Ectodermal cell (in vitro differentiated cells): ENCODE data around the gene TMSB4X.

Source experiments
- H3K27ac ChIP-seq: 2 replicates; pipeline ENCODE4 v1.7.0; 2013; ENCODE audit warnings: mild to moderate bottlenecking, low read depth, low read length; ENCODE audit not compliant: insufficient read depth, poor library complexity, severe bottlenecking
- H3K27me3 ChIP-seq: 2 replicates; pipeline ENCODE4 v1.7.0; 2013; ENCODE audit warnings: mild to moderate bottlenecking, low read length; ENCODE audit not compliant: insufficient read depth, control insufficient read depth, poor library complexity, severe bottlenecking
- H3K36me3 ChIP-seq: one replicate; pipeline ENCODE4 v1.7.0; 2013; ENCODE audit warnings: low read length; ENCODE audit not compliant: control insufficient read depth, insufficient read depth
- H3K4me1 ChIP-seq: one replicate; pipeline ENCODE4 v1.7.0; 2013; ENCODE audit warnings: low read length; ENCODE audit not compliant: control insufficient read depth, insufficient read depth
- H3K4me3 ChIP-seq: 2 replicates; pipeline ENCODE4 v1.7.0; 2013; ENCODE audit warnings: low read depth, low read length, control low read depth; ENCODE audit not compliant: insufficient read depth
- H3K9me3 ChIP-seq: 2 replicates; pipeline ENCODE4 v1.7.0; 2013; ENCODE audit warnings: mild to moderate bottlenecking, low read length, moderate library complexity; ENCODE audit not compliant: control insufficient read depth
- WGBS, 2 experiments: methylation state at CpG; one replicate each; pipeline ENCODE4 v1.1.7; 2013; ENCODE audit warnings: missing lambda C conversion rate in 2 of 2; 5-methylcytosine and 5-hydroxymethylcytosine counted together

TMSB4X gene

DNA sequence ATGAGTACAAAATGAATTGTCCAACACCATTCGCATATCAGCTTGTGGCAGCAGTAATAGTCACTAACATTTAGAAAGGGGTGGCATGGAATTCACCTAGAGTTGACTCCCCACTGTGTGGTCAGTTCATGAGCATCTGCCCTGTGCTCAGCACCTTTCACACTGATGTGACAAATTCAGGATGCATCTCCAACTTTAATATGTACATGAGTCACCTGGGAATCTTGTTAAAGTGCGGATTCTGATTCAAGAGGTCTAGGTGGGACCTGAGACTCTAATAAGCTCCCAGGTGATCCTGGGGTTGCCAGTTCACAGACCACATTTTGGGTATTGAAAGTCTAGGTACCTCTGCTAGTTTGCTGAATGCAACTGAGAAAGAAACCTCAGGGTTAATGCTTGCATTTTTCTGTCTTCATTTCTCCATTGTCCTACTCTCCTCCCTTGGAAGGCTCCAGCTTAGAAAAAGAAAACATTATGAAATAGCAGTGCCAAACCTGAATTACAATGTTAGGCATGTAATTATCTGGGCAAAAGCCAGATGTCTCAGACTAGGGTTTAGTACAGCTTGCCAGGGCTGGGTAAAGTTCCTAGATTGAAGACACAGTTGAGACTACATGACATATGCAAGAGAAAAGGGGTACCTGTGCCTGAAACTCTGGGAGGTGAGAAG, 32.7 kb downstream of the TMSB4X start:
- Histone ChIP-seq H3K9me3 (no peaks in the 10 kb centered on the region), H3K27ac (no peak overlapping the region), H3K4me1 (no peaks in the 10 kb centered on the region), H3K4me3 (no peak overlapping the region), H3K27me3 (no peaks in the 10 kb centered on the region), H3K36me3 (no peaks in the 10 kb centered on the region)
- 90 to 98% methylated on average over 2 of the region's 2 CpGs for WGBS, 2 experiments

DNA sequence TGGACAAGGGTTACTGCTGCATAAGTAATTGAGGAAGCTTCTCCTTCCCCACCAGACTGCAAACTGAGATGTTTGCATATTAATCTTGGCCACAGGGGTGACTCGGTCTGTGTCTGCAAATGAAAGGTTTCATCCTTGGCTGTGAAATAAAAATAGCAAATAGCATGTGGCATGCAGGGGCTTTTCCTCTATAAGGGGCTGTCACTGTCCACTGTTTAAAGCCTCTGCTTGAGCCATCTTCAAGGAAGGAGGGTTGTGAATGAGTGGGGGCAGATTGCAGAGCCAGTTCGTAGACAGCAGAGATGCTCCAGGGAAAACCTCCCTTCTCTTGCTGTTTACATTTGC, 33.3 kb downstream of the TMSB4X start:
- H3K4me3 ChIP-seq, result no peak overlapping the region

DNA sequence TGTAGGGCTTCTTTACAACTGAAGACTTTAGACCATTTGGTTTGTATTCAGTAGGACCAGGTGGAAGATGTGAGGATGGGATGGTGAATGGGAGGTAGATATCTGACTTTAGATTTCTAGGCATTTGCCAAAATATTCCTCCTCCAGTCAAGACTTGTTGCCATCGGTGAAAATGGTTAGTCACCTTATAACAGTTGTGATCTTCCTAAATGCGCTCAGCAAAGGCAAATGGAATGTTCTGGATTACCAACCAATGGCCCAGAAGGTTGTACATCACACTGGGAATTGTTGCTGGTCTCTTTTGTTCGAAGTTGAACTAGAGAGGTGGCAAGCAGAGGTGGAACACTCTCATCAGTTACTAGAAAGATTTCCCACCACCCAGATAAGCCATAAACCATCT, 33.9 kb downstream of the TMSB4X start:
- Histone ChIP-seq H3K4me3 (no peak overlapping the region), H3K27ac (no peak overlapping the region), H3K4me1 (no peaks in the 10 kb centered on the region), H3K36me3 (no peaks in the 10 kb centered on the region), H3K27me3 (no peaks in the 10 kb centered on the region), H3K9me3 (no peaks in the 10 kb centered on the region)
- WGBS, 2 experiments, result 93 to 94% methylated on average over 3 of the region's 3 CpGs

More for the DNA sequence above, 33.3 kb downstream of the TMSB4X start:
- Histone ChIP-seq H3K4me1 (no peaks in the 10 kb centered on the region), H3K36me3 (no peaks in the 10 kb centered on the region), H3K9me3 (no peaks in the 10 kb centered on the region), H3K27ac (no peak overlapping the region), H3K27me3 (no peaks in the 10 kb centered on the region)
- WGBS, 2 experiments, result 65 to 73% methylated on average over 2 of the region's 2 CpGs

DNA sequence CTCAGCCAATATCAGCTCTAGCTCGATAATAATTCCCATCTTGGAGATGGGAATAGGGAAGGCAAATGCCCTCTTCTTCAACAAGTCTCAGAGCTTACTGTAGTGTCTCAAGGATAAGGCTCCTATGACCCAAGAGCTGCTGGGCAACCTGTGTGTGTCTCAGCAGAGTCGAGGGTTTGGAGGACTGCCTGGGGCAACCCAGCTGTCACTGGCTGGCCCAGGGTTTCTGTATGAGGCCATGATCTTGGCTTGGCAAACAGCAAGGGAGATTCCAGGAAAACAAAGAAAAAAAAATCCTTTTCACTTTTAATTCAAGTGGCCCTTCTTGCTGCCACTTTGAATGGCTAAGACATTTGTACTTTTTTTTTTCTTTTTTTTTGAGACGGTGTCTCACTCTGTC, 34.4 kb downstream of the TMSB4X start:
- Histone ChIP-seq H3K4me1 (no peaks in the 10 kb centered on the region), H3K27me3 (no peaks in the 10 kb centered on the region), H3K36me3 (no peaks in the 10 kb centered on the region), H3K4me3 (no peak overlapping the region), H3K9me3 (no peaks in the 10 kb centered on the region), H3K27ac (no peak overlapping the region)
- WGBS, 2 experiments, result 95 to 96% methylated on average over 2 to 3 of the region's 3 CpGs

DNA sequence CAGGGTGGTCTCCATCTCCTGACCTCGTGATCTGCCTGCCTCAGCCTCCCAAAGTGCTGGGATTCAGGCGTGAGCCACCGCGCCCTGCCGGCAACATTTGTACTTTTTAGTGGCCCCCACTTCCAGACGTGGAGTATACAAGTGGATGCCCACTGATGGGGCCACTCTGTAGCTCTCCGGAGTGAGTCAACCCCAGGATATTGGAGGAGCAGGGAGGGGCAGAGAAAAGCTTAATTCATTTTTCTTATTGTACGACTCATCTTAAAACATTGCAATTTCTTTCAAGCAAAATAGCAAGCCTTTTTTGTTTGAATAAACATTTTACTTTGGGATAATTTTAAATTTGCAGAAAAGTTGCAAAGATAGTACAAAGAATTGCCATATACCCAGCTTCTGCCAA, 34.9 kb downstream of the TMSB4X start:
- H3K27me3 ChIP-seq, result no peaks in the 10 kb centered on the region
- H3K4me3 ChIP-seq, result no peak overlapping the region
- no peaks in the 10 kb centered on the region for H3K36me3 ChIP-seq
- no peaks in the 10 kb centered on the region for H3K4me1 ChIP-seq
- WGBS, 2 experiments, result 86 to 96% methylated on average over 7 of the region's 8 CpGs
- H3K27ac ChIP-seq, result no peak overlapping the region
- no peaks in the 10 kb centered on the region for H3K9me3 ChIP-seq

GRCh38 chrX:13010546-13010945, 35.6 kb downstream of the TMSB4X start:
- Histone ChIP-seq H3K27me3 (no peaks in the 10 kb centered on the region), H3K36me3 (no peaks in the 10 kb centered on the region), H3K4me3 (no peak overlapping the region), H3K9me3 (no peaks in the 10 kb centered on the region), H3K27ac (no peak overlapping the region), H3K4me1 (no peaks in the 10 kb centered on the region)
- WGBS, 2 experiments, result 96% methylated on average over 2 of the region's 2 CpGs

GRCh38 chrX:13013363-13014110, 38.6 kb downstream of the TMSB4X start:
- Histone ChIP-seq H3K27ac (no peak overlapping the region), H3K4me3 (no peak overlapping the region), H3K36me3 (no peaks in the 10 kb centered on the region), H3K4me1 (no peaks in the 10 kb centered on the region), H3K9me3 (no peaks in the 10 kb centered on the region), H3K27me3 (no peaks in the 10 kb centered on the region)
- 74 to 85% methylated on average over 5 to 6 of the region's 8 CpGs for WGBS, 2 experiments

GRCh38 chrX:13014111-13015096, 39.5 kb downstream of the TMSB4X start:
- no peak overlapping the region for H3K4me3 ChIP-seq
- no peak overlapping the region for H3K27ac ChIP-seq
- no peaks in the 10 kb centered on the region for H3K4me1 ChIP-seq
- 71% methylated on average over 6 to 7 of the region's 7 CpGs for WGBS, 2 experiments
- H3K27me3 ChIP-seq, result no peaks in the 10 kb centered on the region
- H3K36me3 ChIP-seq, result no peaks in the 10 kb centered on the region
- no peaks in the 10 kb centered on the region for H3K9me3 ChIP-seq

DNA sequence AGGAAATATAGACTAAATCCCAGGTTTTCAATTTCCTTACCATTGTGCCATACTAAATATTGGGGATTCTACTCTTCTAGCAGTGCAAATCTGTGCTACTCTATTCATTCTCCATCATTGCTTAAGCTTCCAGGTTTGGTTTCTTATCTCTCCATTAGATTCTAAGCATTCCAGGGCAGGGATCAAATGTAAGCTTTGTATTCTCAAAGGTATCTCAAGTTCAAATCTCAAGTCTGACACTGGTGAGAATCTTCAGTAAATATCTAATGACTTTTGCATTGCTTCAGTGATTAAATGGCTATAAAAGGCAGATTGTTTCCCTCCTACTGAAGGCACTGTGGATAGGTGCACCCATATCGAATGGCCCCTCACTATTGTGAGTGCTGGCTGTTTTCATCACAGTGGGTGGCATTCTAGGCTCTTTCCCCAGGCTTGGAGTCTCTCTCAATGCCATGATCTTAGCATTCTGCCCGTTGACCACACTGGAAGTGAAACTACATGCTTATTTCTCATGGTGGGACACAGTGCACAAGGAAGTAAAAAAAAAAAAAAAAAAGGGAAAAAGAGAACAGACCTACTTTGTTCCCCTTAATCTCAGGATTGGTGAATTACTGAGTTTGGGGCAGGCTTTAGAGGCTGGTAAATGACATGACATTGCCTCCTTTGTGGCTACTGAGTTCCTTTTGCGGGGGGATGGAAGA, 40.8 kb downstream of the TMSB4X start:
- Histone ChIP-seq H3K27ac (no peak overlapping the region), H3K27me3 (no peaks in the 10 kb centered on the region)
- WGBS, 2 experiments, result 58 to 71% methylated on average over 3 of the region's 3 CpGs

More for the DNA sequence above, 40.8 kb downstream of the TMSB4X start:
- H3K36me3 ChIP-seq, result no peaks in the 10 kb centered on the region
- no peak overlapping the region for H3K4me3 ChIP-seq
- H3K9me3 ChIP-seq, result no peaks in the 10 kb centered on the region
- H3K4me1 ChIP-seq, result no peaks in the 10 kb centered on the region
